Measurements from ENCODE around the gene TMIGD2.

DNA sequence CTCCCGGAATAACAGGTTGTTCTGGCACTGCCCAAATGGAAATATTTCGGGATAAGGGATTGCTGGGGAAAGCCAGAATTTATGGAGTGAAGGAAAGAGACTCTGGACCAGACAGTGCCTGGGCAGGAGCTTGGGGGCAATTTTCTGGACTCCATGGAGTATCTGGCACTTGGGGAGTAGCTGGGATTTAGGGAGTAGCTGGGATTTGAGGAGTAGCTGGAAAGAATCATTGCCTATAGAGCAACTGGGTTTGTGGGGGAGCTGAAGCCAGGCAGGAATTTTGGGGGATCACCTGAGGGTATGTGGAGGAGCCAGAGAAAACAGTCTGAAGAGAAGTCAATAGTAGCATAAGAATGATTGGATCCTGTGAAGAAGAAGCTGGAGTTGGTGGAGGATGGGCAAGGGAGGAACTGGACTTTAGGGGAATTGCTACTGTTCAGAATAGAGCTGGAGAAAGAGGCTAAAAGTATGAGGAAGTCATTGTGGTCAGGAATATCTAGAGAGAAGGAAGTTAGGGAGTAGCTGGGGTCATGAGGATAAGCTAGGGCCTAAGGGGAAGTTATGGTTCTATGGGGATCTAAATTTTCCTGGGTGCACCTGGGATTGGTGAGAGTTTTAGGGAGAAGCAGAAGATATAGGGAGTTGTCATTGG, 17.0 kb upstream of the TMIGD2 start:
- TF ChIP-seq, protein P1, sequence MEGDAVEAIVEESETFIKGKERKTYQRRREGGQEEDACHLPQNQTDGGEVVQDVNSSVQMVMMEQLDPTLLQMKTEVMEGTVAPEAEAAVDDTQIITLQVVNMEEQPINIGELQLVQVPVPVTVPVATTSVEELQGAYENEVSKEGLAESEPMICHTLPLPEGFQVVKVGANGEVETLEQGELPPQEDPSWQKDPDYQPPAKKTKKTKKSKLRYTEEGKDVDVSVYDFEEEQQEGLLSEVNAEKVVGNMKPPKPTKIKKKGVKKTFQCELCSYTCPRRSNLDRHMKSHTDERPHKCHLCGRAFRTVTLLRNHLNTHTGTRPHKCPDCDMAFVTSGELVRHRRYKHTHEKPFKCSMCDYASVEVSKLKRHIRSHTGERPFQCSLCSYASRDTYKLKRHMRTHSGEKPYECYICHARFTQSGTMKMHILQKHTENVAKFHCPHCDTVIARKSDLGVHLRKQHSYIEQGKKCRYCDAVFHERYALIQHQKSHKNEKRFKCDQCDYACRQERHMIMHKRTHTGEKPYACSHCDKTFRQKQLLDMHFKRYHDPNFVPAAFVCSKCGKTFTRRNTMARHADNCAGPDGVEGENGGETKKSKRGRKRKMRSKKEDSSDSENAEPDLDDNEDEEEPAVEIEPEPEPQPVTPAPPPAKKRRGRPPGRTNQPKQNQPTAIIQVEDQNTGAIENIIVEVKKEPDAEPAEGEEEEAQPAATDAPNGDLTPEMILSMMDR (conservative IDR thresholded peaks at IDR 0.05 in 1 of 2, IDR thresholded peaks at IDR 0.05 in 1 of 2; ENCODE audit: low read depth in 1 of 2, low read length in 2 of 2): no peak
- TF ChIP-seq EZH2 (IDR thresholded peaks at IDR 0.05; ENCODE audit: low read length, missing control alignments): no peak

All from fibroblast of lung (primary cell).